HCT116 (cell line): ENCODE results near the gene WAPL. TPM values are rescaled to one million over a fixed set of nuclear protein-coding genes. Genes with fewer than 3 reads are reported as not detected.

Source experiments
- ATAC-seq: fragments of 200-7000 bp; cut with Tn5 transposase; 2 replicates; pipeline ENCODE4 v1.9.1; 2020; ENCODE audit warnings: mild to moderate bottlenecking, moderate library complexity
- BruUV-seq: library from RNA; stranded (reverse); fragments of 400-500 nt; replicated peaks from 2 replicates; lab custom pipeline; 2021; lab: Mats Ljungman, UMichigan
- CTCF ChIA-PET: fragments of 300-600 bp; sonication (Branson Sonifier 250); formaldehyde crosslinking; loops from one replicate; lab custom pipeline; 2021; ENCODE audit warnings: antibody characterized with exemption; lab: Charles Lee
- POLR2A ChIA-PET: fragments of 300-600, 350-600 bp; sonication (Branson Sonifier 250); formaldehyde crosslinking; loops from one replicate; lab custom pipeline; 2021; ENCODE audit warnings: antibody characterized with exemption; lab: Charles Lee
- RAD21 ChIA-PET, 2 experiments: fragments of 300-600 bp; sonication (Branson Sonifier 250); formaldehyde crosslinking; loops; one replicate each; lab custom pipeline; 2023; ENCODE audit warnings: low total read pairs in 2 of 2; ENCODE audit not compliant: uncharacterized antibody in 2 of 2, unreplicated experiment in 2 of 2, low non-redundant PET in 1 of 2; lab: Charles Lee
- DNase-seq: peaks from one replicate; pipeline ENCODE4 v3.0.0-alpha.2; 2010; ENCODE audit warnings: low read depth, low spot score
- H2AFZ ChIP-seq: fragments of 200-600 bp; shearing (Covaris generic), sonication (generic); 2 replicates; pipeline ENCODE4 v1.6.1; 2017; ENCODE audit warnings: low read depth, mixed run types, mixed read lengths, antibody characterized with exemption, low read length; ENCODE audit not compliant: poor library complexity, severe bottlenecking
- H3K27ac ChIP-seq: 2 replicates; pipeline ENCODE4 v1.5.1; 2012; ENCODE audit warnings: low read depth, low read length
- H3K27me3 ChIP-seq: fragments of 200-600 bp; sonication (generic); 2 replicates; pipeline ENCODE4 v1.6.1; 2016; ENCODE audit warnings: mixed run types, low read length, mixed read lengths; ENCODE audit not compliant: insufficient read depth
- H3K36me3 ChIP-seq, 2 experiments: fragments of 200-500 bp in 1 of 2; fragments of 200-600 bp in 1 of 2; sonication (Bioruptor generic) in 1 of 2; sonication (generic) in 1 of 2; 2 replicates each; pipeline versions ENCODE4 v1.5.1 to v1.6.1; 2014 to 2016; ENCODE audit warnings: low read length in 2 of 2, inconsistent platforms in 1 of 2, mixed read lengths in 1 of 2, mixed run types in 1 of 2; ENCODE audit not compliant: insufficient read depth in 2 of 2, control insufficient read depth in 1 of 2
- H3K4me1 ChIP-seq, 2 experiments: fragments of 200-600 bp in 1 of 2; sonication (generic) in 1 of 2; 2 replicates each; pipeline versions ENCODE4 v1.5.1 to v1.6.1; 2012 to 2017; ENCODE audit warnings: low read length in 2 of 2, inconsistent platforms in 1 of 2, mild to moderate bottlenecking in 1 of 2, mixed read lengths in 1 of 2, mixed run types in 1 of 2, moderate library complexity in 1 of 2; ENCODE audit not compliant: insufficient read depth in 2 of 2, control insufficient read depth in 1 of 2
- H3K4me2 ChIP-seq: fragments of 200-600 bp; sonication (generic); 2 replicates; pipeline ENCODE4 v1.6.1; 2017; ENCODE audit warnings: mixed run types, low read length, mixed read lengths
- H3K4me3 ChIP-seq, 2 experiments: fragments of 200-600 bp in 1 of 2; sonication (generic) in 1 of 2; replicated peaks in 1 of 2; 2 replicates each; pipeline ENCODE4 v1.5.1; 2011 to 2016; ENCODE audit warnings: low read length in 2 of 2, control low read depth in 1 of 2, low read depth in 1 of 2, mild to moderate bottlenecking in 1 of 2, mixed read lengths in 1 of 2, mixed run types in 1 of 2
- H3K79me2 ChIP-seq: fragments of 200-600 bp; sonication (generic); 2 replicates; pipeline ENCODE4 v1.6.1; 2017; ENCODE audit warnings: mild to moderate bottlenecking, mixed run types, low read length, moderate library complexity, mixed read lengths; ENCODE audit not compliant: insufficient read depth
- H3K9ac ChIP-seq: fragments of 200-600 bp; sonication (generic); 2 replicates; pipeline ENCODE4 v1.6.1; 2016; ENCODE audit warnings: low read length, mixed read lengths
- H3K9me2 ChIP-seq: fragments of 200-600 bp; sonication (generic), shearing (Covaris generic); 2 replicates; pipeline ENCODE4 v1.6.1; 2017; ENCODE audit warnings: mixed run types, mild to moderate bottlenecking, moderate library complexity; ENCODE audit not compliant: insufficient read depth
- H3K9me3 ChIP-seq, 2 experiments: fragments of 200-500 bp in 1 of 2; fragments of 200-600 bp in 1 of 2; sonication (Bioruptor generic) in 1 of 2; sonication (generic) in 1 of 2; 2 replicates each; pipeline ENCODE4 v1.6.1; 2014 to 2017; ENCODE audit warnings: low read length in 2 of 2, mixed read lengths in 2 of 2, inconsistent platforms in 1 of 2, low read depth in 1 of 2, mild to moderate bottlenecking in 1 of 2, mixed run types in 1 of 2, moderate library complexity in 1 of 2; ENCODE audit not compliant: control insufficient read depth in 1 of 2, insufficient read depth in 1 of 2
- H4K20me1 ChIP-seq: fragments of 200-600 bp; sonication (generic), shearing (Covaris generic); 2 replicates; pipeline ENCODE4 v1.6.1; 2017; ENCODE audit warnings: mixed run types, mild to moderate bottlenecking, moderate library complexity; ENCODE audit not compliant: insufficient read depth
- ATF3 ChIP-seq: IDR thresholded peaks from 2 replicates; pipeline ENCODE4 v1.6.1; 2012
- CBX3 ChIP-seq: IDR thresholded peaks from 2 replicates; pipeline ENCODE4 v1.6.1; 2012; ENCODE audit warnings: low read depth
- EGR1 ChIP-seq: IDR thresholded peaks from 2 replicates; pipeline ENCODE4 v1.6.1; 2012; ENCODE audit warnings: low read depth
- EZH2phosphoT487 ChIP-seq: fragments of 200-600 bp; IDR thresholded peaks from 2 replicates; pipeline ENCODE4 v1.6.1; 2018; ENCODE audit warnings: antibody characterized with exemption, borderline replicate concordance
- JUND ChIP-seq: IDR thresholded peaks from 2 replicates; pipeline ENCODE4 v1.6.1; 2012
- POLR2A ChIP-seq: IDR thresholded peaks from 2 replicates; pipeline ENCODE4 v1.7.0; 2011; ENCODE audit warnings: borderline replicate concordance; ENCODE audit not compliant: insufficient read depth, insufficient read length; ENCODE audit errors: extremely low read depth
- POLR2AphosphoS5 ChIP-seq: IDR thresholded peaks from 2 replicates; pipeline ENCODE4 v1.6.1; 2011; ENCODE audit warnings: mild to moderate bottlenecking, low read depth, low read length, moderate library complexity
- REST ChIP-seq: IDR thresholded peaks from 2 replicates; pipeline ENCODE4 v1.6.1; 2012; ENCODE audit warnings: low read depth
- SIN3A ChIP-seq: IDR thresholded peaks from 2 replicates; pipeline ENCODE4 v1.6.1; 2012; ENCODE audit warnings: low read depth
- SP1 ChIP-seq: IDR thresholded peaks from 2 replicates; pipeline ENCODE4 v1.6.1; 2012; ENCODE audit warnings: low read depth
- SRF ChIP-seq: IDR thresholded peaks from 2 replicates; pipeline ENCODE4 v1.6.1; 2012; ENCODE audit warnings: low read depth
- TCF7L2 ChIP-seq: IDR thresholded peaks from 2 replicates; pipeline ENCODE4 v1.7.0; 2011; ENCODE audit warnings: borderline replicate concordance, inconsistent platforms; ENCODE audit not compliant: insufficient read depth, insufficient read length; ENCODE audit errors: extremely low read depth
- YY1 ChIP-seq: IDR thresholded peaks from 2 replicates; pipeline ENCODE4 v1.6.1; 2011; ENCODE audit warnings: low read length, low read depth, moderate library complexity, mild to moderate bottlenecking; ENCODE audit not compliant: insufficient replicate concordance; ENCODE audit errors: extremely low read depth
- intact Hi-C: fragments of 100-400 bp; cut with micrococcal nuclease; formaldehyde crosslinking; loops from 2 replicates; pipeline ENCODE4 v1.10.0; 2022
- total RNA-seq: library from RNA; stranded (reverse); gene quantifications from one replicate; pipeline ENCODE4 v1.2.1, GENCODE V29; 2021; ENCODE audit not compliant: unreplicated experiment

Gene WAPL
- total RNA-seq, 1 experiment from 2014 or later, result 37.5 TPM

GRCh38 chr10:86506499-86506898 is 15.1 kb downstream of the WAPL start:
- CTCF ChIA-PET, result no interaction called here
- Histone ChIP-seq H3K36me3 (peaks cover 3 to 14% of the 10 kb centered on the region in 2 experiments; a peak in 3 of 4 replicates), H4K20me1 (peaks cover 15% of the 10 kb centered on the region), H3K9me2 (no peaks in the 10 kb centered on the region), H3K79me2 (peaks cover 100% of the 10 kb centered on the region)
- ATAC-seq, result no peak
- RAD21 ChIA-PET, result no interaction called here
- TF ChIP-seq EGR1 (no peak), YY1 (no peak), POLR2AphosphoS5 (no peak), ATF3 (no peak), JUND (no peak), TCF7L2 (no peak), POLR2A (no peak)
- TF ChIP-seq, all 23 proteins: peak for 0
- H3K9me3 ChIP-seq, result no peaks in the 10 kb centered on the region
- BruUV-seq, result no TSS peak
- no peaks in the 10 kb centered on the region for H3K4me1 ChIP-seq
- no peak overlapping the region for H3K4me2 ChIP-seq
- H3K27ac ChIP-seq, result no peak overlapping the region
- H3K27me3 ChIP-seq, result no peaks in the 10 kb centered on the region
- POLR2A ChIA-PET, result no interaction called here
- no peak overlapping the region for H2AFZ ChIP-seq
- no peak overlapping the region for H3K9ac ChIP-seq
- H3K4me3 ChIP-seq, result no peak overlapping the region
- DNase-seq, result no peak
- intact Hi-C loops, result no loop called here

GRCh38 chr10:86506062-86506461 is 15.5 kb downstream of the WAPL start:
- Histone ChIP-seq H3K4me1 (no peaks in the 10 kb centered on the region), H3K9me3 (no peaks in the 10 kb centered on the region), H3K36me3 (peaks cover 3 to 14% of the 10 kb centered on the region in 2 experiments; a peak in 3 of 4 replicates), H4K20me1 (peaks cover 19% of the 10 kb centered on the region), H3K79me2 (peaks cover 100% of the 10 kb centered on the region), H3K9ac (no peak overlapping the region), H2AFZ (no peak overlapping the region), H3K9me2 (no peaks in the 10 kb centered on the region), H3K4me3 (no peak overlapping the region), H3K27ac (no peak overlapping the region), H3K27me3 (no peaks in the 10 kb centered on the region), H3K4me2 (no peak overlapping the region)
- TF ChIP-seq SIN3A, result no peak
- TF ChIP-seq CBX3, result no peak
- TF ChIP-seq EZH2phosphoT487, result no peak
- no peak for TF ChIP-seq SRF
- TF ChIP-seq SP1, result no peak
- no peak for TF ChIP-seq REST
- TF ChIP-seq YY1, result no peak
- TF ChIP-seq ATF3, result no peak
- ATAC-seq (no peak), DNase-seq (no peak)
- CTCF ChIA-PET, result no interaction called here
- POLR2A ChIA-PET, result no interaction called here
- BruUV-seq, result no TSS peak
- RAD21 ChIA-PET, result no interaction called here
- intact Hi-C loops, result no loop called here
